Stimulated activated CD4-positive, alpha-beta T cell treated with anti-CD3 and anti-CD28 coated beads, Interleukin-12 subunit alpha, Interleukin-12 subunit beta, amount 100 ng/mL, for 24 hours (primary cell): ENCODE measurements around the gene MCU.
"Not testable (repeated sequence)": the region's sequence is repeated elsewhere in the genome, so short reads cannot be mapped to it uniquely, and the experiment has no call there.

ENCODE experiments used
- DNase-seq, 2 experiments: peaks; one replicate each; pipeline ENCODE4 v3.0.0-alpha.2; 2020; ENCODE audit warnings: low read depth in 2 of 2

MCU gene

DNA sequence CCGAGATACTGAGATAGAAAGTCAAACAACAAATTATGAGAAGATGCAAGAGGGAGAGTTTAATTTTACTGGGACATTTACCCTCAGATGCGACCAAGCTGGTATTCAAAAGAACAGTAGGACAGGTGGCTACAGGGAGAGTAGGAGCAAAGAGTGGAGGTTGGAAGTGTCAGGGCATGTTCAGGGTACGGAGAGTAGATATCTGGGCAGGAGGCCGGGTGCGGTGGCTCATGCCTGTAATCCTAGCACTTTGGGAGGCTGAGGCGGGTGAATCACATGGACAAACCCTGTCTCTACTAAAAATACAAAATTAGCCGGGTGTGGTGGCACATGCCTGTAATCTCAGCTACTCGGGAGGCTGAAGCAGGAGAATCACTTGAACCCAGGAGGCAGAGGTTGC is 5.5 kb upstream of the MCU start:
- not testable (repeated sequence) for DNase-seq

DNA sequence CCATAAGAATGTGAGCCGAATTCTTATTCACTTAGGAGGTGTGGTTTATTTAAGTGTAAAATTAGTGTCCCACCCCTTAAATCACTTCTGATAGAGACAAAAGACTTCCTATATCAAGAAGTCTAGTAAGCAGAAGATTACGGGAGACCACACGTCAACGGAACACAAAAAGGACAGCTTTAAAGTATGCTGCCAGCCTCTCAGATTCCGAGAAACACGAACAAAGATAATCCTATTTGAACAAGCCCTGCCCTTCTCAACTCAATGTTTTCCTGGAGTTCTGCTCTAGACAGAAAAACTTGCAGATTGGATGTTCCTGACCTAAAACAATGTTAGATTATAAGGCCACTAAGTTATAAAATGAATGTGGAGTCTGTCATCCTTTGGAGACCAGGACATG is 4.9 kb upstream of the MCU start:
- DNase-seq: no peak

DNA sequence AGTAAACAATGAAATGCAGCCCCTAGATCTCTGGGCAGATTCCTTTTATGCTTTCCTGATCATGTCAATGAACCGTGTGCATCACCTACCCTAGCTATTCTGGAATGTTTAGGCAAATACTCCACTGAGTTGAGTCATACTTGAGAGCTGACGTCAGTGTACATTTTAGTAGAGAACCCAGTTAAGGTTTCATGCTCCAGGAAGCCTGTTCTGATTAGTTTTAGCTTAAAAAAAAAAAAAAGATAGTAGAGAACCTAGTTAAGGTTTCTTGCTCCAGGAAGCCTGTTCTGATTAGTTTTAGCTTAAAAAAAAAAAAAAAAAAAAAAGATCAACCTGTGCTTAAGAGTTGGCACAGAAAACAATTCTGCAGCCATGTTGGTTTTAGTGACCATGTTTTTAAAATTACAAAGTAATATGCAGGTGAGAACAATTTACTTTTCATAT is 3.7 kb upstream of the MCU start:
- DNase-seq: no peak

DNA sequence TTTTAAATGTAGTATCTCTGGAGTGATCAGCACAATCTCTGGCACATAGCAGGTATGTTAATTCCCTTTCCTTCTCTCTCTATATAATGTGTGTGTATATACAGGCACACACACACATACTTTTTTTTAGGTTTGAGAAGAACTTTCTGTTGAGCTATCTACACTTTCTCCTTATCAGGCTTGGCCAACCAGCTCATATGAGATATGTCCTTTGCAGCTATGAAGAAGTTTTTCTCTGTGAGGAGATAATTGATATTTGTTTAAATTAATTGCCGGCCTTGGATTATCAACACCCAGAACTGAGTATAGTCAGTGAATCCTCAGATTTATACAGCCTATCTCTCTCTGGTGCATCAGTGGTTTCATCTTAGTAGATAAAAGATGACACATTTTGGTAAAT is 2.3 kb upstream of the MCU start:
- DNase-seq: no peak

DNA sequence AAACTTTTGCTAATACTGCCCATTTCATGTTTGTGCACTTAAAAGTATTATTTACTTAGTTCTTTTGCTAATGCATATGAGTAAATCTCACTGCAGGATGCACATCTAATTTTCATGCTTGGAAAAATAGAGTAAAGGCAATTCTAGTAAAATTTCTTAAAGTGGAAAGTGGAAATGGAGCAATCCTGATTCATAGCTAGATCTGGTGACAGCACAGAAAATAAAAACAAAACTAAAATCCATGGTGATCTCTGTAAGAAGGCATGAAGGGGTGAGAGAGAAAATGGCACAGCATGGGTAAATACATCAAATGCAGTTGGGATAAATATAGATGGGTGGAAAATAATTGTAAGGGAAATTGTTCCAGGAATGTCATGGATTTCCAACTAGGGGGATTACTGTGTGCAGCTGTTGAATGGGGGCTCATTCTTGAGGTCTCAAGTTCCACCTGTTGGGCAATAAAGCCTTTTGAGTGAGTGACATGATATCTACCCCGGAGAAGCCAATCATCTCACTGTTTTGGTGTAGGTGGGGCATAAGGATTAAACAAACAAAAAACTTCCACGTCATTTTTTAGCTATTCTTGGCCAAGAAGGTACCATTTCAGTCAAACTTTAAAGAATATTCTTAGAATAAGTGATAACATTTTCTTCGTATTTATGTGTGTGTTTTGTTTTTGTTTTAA is 1.7 kb upstream of the MCU start:
- DNase-seq: no peak

DNA sequence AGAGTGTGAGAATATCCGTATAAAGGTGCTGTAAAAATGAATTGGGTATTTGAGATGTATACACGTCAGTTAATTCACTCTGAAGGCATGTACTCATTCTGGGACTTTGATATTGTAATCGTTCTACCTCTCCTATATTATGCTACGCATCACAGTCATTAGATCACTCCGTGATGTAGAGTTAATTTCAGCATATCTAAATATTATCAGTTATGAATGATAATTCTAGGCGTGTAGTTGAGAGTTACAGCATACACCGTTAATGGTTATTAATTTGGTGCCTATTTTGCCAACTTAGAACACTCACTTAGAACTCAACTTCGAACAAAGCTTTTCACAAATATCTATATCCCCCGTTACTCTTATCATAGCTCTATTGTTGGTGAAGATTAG is 477 bp upstream of the MCU start:
- no peak for DNase-seq

DNA sequence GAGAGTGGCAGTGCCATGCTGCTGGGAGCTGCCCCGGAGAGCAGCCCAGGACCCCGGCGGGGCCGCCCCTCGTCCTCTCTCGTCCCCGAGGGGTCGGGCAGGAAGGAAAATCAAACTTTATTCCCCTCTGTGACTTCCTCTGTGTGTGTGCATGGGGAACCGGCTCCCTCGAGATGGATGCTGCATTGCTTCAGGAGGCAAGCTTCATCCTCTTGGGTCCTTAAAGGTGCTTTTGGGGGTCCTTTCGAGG is 726 bp downstream of the MCU start:
- no peak for DNase-seq

DNA sequence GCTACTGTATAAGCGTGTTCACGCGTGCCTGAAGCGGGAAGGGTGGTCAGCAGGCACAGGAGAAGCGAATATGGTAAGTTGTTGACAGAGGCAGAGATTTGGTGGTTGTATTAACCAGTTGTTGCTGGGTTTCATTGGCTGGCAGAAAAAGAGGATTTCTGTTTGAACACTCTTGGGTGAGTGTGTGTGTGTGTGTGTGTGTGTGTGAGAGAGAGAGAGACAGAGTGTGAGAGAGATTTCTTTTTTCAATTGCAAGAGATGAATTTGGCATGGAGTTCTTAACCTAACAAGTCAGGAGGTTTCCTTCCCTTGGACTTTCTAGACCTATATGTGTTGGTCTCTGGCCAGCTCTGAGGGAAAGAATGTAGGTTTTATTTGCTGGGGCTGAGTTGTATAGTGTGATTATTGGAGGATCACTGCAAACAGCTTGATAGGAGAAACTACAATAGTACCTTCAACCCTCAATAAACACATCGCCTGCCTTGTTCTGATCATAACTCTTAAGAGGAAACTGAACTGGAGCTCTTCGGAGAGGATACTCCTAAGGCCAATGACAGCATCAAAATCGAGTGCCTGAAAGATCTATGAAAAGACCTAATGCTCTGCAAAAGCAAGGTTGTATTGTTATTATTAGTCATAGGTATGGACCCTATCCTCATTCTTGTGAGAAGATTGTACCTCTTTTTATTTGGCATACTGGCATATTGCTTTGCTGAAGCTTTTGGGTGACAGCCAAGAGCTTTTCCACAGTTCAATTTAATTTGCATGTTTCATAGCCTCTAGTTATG is 1.2 kb downstream of the MCU start:
- no peak for DNase-seq

DNA sequence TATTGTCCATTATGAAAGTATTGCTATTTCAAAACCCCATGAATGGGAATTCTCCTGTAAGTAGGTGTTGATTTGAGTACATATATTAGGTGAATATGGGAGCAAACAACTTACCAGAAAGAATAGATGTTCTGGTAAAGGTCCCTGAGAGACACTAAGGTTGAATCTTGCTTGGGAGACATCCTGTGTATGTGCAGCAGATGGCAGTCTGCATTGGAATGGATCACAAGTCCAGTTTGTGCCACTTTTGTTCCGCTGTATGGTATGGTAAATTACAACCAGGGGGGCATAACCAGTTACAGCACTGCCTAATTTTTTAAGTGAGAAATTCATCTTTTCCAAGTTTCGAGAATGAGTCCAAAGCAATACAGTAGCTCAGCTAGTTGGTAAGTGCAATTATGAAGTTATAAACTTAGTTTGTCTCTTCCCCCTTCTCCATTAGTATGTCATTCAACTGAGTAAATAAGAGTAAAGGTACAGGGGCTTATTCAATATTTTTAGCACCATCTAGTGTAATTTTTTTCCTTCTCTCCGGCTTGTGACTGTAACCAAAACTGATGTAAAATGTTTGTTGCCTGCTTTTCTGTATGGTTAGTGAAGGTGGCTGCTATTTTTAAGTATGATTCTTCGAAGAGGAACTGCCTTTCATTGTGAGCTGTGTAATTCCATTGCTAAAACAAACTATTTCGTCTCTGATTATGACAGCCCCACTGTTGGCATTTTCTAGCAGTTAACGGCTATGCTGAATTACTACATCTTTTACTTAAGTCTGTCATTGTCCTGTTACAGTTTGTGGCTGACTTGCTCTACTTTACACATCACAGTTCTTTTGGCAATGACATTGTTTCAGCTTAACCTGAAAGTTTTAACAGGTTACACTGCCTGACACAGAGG is 2.8 kb downstream of the MCU start:
- no peak for DNase-seq

DNA sequence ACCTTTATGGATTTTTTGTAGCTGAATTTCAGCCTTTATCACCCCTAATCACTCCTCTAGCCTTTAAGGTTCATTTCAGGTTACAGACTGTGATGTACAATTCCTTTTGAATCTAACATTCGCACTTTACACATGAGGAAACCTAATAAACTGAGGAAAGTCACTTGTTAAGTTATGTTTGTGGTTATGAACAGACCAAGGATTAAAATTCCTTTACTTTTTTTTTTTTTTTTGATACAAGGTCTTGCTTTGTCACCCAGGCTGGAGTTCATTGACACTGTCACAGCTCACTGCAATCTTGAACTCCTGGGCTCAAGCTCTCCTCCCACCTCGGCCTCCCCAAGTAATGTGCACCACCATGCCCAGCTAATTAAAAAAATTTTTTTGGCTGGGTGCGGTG is 3.6 kb downstream of the MCU start:
- no peak for DNase-seq

DNA sequence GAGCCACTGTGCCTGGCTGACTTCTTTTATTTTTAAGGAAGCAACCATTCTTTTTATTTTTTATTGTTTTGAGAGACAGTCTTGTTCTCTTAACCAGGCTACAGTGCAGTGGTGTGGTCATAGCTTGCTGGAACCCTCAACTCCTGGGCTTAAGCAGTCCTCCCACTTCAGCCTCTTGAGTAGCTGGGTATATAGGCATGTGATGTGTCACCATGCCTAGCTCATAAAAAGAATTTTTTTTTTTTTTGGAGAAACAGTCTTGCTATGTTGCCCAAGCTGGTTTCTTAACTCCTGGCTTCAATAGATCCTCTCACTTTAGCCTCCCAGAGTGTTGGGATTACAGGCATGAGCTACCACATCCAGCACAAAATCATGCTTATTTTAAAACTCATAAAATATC is 5.8 kb downstream of the MCU start:
- no peak for DNase-seq

DNA sequence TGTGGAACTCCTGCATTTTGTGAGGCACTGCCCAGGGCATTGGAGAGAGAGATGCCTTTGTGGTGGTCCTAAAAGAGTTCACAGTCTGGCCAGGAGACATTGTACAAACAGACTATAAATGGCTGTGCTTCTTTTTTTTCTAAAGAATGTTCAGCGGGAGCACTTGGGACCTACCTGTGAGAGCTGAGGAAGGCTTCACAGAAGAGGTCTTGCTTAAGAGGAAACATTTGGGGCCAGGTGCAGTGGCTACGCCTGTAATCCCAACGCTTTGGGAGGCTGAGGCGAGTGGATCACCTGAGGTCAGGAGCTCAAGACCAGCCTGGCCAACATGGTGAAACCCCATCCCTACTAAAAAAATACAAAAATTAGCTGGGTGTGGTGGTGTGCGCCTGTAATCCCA is 10.5 kb downstream of the MCU start:
- not testable (repeated sequence) for DNase-seq

DNA sequence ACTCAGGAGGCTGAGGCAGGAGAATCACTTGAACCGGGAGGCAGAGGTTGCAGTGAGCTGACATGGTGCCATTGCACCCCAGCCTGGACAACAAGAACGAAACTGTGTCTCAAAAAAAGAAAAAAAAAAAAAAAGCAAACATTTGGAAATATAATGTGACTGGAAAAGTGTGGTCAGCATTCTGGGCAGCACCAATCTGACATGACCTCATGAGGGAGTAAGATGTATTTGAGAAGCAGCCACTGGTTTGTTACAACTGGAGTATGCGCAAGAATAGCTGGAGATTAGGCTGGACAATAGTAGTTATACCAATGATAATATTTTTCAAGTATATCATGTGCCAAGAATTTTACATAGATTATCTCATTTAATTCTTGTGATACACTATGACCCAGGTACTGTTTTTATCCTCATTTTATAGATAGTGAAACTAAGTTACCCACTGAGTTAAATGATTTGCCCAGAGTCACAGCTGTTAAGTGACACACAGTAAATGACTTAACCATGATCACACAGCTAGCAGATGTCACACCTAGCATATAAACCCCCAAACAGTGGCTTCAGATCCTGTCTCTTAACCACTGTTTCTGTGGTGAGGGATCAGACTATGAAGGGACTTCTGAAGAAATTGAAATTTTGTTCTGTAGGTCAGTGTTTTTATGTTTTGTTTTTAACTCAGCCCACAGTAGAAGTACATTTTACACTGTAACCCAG is 11.1 kb downstream of the MCU start:
- DNase-seq: no peak

DNA sequence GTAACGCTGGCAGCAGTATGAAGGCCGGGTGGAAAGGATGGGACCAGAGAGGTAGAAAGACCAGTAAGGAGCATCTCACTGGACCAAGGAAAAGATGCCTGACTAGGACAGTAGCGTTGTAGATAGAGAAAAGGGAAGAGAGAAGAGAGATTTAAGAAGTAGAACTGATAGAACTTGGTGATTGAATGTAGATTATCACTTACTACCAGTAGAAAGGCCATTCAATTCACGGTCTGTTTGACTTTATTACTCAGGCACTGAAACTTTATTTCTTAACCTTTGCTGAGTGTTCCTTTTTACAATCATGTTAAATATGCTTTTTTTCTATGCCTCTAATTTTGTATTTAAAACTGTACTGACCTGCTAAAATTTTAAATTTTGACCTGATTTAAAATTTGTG is 12.2 kb downstream of the MCU start:
- DNase-seq: no peak

DNA sequence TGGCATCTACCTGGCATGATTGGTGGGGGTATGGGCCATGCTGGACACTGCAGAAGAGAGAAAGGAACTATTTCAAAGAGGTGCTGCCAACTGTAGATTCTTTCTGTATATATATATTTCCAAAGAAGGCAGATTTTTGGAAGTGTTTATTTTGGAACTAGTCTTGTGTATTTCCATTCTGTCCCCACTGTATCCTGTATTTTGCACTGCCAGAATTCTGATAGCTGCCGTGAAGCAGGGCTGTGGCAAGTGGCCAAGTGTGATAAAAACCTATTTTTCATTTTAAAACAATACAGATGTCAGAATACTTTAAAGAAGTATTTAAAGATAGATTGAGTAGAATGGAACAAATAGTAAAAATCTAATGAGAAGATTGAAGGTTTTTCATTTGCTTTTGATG is 17.1 kb downstream of the MCU start:
- no peak for DNase-seq

DNA sequence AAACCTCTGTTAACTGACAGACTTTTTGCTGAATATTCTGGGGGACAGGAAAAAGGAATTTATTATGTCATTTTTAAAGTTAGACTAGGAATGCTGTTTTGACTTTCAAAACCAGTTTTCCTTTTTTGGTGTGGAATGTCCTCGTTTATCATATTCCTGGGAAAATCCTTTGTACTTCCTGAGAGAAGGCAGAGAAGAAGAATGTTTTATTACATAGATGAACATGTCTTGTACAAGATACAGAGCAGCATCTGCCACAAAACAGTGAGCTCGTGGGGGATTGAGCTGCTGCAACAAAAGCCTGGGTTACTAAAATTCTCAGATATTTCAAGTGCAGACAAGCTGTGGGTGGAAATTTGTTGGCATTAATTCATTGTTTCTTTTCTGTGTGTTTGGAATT is 20.2 kb downstream of the MCU start:
- no peak for DNase-seq

DNA sequence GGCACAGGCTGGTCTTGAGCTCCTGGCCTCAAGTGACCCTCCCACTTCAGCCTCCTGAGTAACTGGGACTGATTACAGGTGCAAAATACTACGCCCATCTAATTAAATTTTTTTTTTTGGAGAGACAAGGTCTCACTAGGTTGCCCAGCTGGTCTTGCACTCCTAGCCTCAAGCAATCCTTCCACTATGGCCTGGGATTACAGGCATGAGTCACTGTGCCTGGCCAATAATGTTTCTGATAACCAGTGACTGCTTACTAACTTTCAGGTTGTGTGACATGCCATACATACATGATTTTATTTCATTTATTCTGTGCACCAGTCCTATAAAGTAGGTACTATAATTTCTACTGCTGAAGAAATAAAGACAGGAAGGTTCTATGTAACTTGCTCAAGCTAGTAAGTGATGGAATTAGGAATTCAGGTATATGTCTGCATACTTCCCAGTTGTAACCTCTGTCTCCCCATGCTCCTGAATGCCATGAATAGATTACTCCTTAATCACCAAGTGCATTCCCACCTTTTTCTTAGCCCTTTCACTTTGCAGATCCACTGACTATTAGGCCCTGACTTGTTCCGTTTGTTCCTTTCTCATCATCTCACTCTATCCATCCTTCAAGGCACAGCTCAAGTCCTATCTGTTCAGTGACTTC is 28.1 kb downstream of the MCU start:
- no peak for DNase-seq

DNA sequence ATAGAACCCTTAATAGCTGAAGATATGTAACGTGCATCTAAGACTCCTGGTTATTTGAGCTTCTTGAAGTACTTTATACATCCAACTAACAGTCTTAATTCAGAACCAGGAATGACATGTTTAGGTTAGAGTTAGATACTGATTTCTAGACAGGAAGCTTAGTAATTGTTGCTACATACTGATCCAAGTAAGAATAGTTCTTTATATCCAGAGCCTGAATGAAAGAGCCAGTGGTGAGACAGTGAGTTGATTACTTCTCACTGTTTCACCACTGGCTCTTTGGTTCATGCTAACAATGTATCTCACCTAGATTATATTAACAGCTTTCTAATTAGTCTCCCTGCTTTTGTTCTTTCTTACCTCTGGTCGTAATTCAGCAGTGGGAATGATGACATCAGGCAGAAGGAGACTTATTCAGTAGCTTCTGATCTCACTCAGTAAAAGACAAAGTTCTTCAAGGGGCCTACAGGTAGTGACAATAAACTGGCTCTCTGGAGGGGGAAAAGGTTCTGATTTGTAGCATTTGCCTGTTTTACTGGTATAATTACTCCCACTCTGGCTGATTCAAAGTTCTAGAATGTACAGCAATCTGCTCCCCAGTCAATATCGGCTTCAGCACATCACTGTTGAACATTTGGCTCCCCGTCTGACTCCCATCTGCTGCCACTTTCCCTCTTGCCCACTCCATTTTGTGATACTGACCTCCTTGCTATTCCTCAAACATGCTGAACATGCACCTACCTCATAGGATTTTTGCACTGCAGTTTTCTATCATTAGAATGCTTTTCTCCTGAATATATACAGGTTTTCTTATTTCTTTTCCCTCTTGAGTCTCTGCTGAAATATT is 29.1 kb downstream of the MCU start:
- no peak for DNase-seq

DNA sequence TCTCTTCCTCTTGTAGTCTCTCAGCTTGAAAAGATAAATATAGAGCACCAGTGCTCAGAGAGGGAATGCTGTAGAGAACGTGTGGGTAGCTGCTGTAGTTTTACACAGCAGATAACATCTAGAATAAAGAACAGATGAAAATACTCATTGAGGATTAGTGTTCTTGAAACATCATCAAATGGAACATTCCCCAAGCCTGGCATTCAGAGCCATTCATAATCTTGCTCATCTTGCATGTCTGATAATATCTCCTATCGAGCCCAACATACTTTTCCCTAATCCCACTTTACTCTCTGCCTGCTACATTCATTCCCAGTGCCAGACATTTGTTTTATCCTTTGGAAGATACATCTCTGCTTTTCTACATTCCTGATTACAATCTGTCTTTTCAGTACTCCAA is 35.2 kb downstream of the MCU start:
- DNase-seq: no peak

DNA sequence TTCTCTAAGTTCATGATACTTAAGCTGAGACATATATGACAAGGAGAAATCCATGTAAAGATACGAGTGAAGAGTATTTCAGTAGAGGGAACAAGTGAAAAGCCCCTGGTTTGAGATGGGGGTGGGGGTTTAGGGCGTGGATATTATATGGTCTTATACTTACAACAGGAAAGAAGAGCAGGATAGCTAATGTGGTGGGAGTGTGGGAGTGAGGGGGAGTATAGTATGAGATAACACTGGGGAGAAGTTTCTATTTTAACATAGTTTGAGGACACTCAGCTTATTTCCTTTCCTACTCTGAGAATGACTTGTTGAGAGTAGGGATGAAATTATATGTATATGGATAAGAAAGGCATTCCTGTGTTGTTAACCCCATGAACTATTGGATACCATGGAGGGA is 36.5 kb downstream of the MCU start:
- no peak for DNase-seq

DNA sequence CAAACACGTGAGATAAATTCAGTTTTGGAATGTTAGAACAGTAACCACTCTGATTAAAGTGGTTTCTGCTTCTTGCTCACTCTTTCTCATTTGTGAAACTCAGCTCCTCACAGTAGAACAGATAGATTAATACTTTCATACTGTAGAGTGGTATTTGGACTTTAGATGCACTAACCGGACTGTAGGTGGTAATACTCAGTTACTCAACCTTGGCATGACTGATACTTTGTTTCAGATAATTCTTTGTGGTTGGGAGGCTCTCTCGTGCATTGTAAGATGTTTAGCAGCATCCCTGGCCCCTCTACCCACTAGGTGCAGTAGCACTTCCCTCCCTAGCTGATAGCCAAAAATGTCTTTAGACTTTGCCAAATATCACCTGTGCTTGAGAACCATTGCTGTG is 37.6 kb downstream of the MCU start:
- DNase-seq: no peak
